ENCODE measurements around the gene CLCN6.

CLCN6 gene

DNA sequence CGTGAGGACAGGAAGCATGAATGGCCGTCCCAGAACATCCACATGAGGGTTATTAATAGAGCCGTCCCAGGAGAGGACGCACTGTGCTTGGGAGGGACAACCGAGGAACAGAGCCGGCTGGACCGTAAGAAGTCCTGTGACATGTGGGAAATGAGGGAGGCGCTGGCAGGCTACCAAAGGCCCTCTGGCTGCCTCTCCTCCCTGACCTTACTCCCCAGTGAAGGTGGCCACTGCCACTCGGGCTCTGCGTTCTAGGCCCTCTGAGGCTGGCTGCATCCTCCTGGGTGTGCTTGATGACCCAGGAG, 68.2 kb downstream of the CLCN6 start:
- H3K36me3 Mint-ChIP-seq: no peaks in the 10 kb centered on the region
- H3K27ac Mint-ChIP-seq: no peak overlapping the region
- ATAC-seq (ENCODE audit: low read depth) (no peak), DNase-seq (ENCODE audit: low spot score in 2 of 2) (no peak)
- no peaks in the 10 kb centered on the region for H3K9me3 Mint-ChIP-seq
- H3K27me3 Mint-ChIP-seq: peaks cover 26% of the 10 kb centered on the region
- no peak overlapping the region for H3K4me3 Mint-ChIP-seq
- no peaks in the 10 kb centered on the region for H3K4me1 Mint-ChIP-seq

DNA sequence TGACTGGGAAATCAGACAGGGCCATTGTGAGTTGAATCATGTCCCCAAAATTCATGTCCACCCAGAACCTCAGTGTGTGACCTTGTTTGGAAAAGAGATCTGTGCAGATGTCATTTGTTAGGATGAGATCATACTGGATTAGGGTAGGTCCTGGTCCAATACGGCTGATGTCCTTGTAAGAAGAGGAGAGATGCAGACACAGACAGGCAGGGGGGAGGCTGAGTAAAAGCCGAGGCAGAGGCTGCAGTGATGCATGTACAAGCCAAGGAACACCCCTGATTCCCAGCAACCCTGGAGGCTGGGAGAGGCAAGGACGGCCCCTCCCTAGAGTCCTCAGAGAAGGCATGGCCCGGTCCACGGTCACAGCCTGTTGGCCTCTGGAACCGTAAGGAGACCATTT, 68.6 kb downstream of the CLCN6 start:
- DNase-seq (ENCODE audit: low spot score in 2 of 2): no peak
- Mint-ChIP-seq H3K4me3 (no peak overlapping the region), H3K9me3 (no peaks in the 10 kb centered on the region), H3K4me1 (no peaks in the 10 kb centered on the region), H3K36me3 (no peaks in the 10 kb centered on the region), H3K27ac (no peak overlapping the region), H3K27me3 (peaks cover 25% of the 10 kb centered on the region)
- no peak for ATAC-seq (ENCODE audit: low read depth)

DNA sequence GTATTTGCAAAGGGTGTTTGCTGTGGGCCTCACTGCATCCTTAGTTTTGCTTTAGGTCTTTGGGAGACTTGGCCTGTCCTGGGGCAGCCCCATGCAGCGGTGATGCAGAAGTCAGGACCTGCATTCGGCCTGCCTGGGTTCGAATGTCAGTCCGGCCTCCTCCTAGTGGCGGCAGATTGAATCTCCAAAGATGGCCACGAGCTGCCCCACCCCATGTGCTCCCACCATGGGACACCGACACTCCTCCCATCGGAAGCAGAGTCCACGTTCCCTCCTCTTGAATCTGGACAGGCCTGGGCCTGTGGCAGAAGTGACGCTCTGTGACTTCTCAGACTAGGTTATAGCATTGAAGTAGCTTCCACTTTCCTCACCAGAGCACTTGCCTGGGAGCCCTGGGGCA, 69.1 kb downstream of the CLCN6 start:
- Mint-ChIP-seq H3K36me3 (no peaks in the 10 kb centered on the region), H3K9me3 (no peaks in the 10 kb centered on the region), H3K4me3 (no peak overlapping the region), H3K4me1 (no peaks in the 10 kb centered on the region), H3K27ac (no peak overlapping the region), H3K27me3 (peaks cover 25% of the 10 kb centered on the region)
- DNase-seq (ENCODE audit: low spot score in 2 of 2) (no peak), ATAC-seq (ENCODE audit: low read depth) (no peak)

DNA sequence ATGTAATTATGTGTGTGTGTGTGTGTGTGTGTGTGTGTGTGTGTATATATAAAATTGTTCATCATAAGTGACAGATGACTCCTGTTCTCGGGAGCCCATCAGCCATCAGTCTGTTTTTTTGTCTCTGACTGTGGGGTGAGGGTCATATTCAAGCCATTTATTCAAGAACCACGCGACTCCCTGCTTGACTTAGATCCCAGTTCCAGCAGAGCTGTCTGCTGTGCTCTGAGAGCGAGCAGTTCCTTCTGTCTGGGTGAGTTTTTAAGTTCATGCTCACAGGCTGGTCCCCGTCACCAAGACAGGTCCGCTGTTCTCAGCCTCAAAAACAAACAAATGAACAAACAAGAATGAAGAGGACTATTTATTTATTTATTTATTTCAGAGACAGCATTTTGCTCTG, 71.1 kb downstream of the CLCN6 start:
- no peaks in the 10 kb centered on the region for H3K36me3 Mint-ChIP-seq
- no peak overlapping the region for H3K4me3 Mint-ChIP-seq
- H3K27me3 Mint-ChIP-seq: peaks cover 25% of the 10 kb centered on the region
- DNase-seq (ENCODE audit: low spot score in 2 of 2) (no peak), ATAC-seq (ENCODE audit: low read depth) (no peak)
- no peaks in the 10 kb centered on the region for H3K4me1 Mint-ChIP-seq
- H3K9me3 Mint-ChIP-seq: no peaks in the 10 kb centered on the region
- H3K27ac Mint-ChIP-seq: no peak overlapping the region

DNA sequence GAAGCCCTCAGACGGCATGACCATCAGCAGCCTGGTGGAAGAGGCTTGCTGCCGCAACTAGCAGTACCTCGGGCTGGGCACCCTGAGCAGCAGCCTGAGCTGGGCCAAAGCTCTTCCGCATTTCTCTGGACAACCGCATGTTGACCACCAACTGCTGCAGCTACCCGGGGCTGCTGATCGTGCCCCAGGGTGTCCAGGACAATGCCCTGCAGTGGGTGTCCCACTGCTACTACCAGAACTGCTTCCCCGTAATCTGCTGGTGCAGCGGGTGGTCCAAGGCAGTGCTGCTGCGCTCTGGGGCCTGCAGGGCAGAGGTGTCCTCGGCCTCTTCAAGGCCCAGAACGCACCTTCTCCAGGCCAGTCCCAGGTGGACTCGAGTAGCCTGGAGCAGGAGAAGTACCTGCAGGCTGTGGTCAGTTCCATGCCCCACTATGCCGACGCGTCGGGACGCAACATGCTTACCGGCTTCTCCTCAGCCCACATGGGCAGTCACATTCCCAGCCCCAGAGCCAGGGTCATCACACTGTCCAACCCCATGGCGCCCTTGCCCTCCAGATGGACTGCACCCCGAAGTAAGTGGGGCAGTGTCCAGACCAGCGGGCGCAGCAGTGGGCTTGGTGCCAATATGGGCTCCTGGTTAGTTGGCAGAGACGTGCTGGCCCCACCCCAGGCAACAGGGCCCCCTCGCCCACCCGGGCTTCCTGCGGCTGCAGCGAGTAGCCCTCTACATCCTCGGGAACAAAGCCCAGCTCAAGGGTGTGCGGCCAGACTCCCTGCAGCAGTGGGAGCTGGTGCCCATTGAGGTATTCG, 72.3 kb downstream of the CLCN6 start:
- peaks cover 28% of the 10 kb centered on the region for H3K27me3 Mint-ChIP-seq
- no peak overlapping the region for H3K27ac Mint-ChIP-seq
- H3K4me1 Mint-ChIP-seq: peaks cover 2% of the 10 kb centered on the region
- ATAC-seq (ENCODE audit: low read depth): no peak
- no peaks in the 10 kb centered on the region for H3K36me3 Mint-ChIP-seq
- H3K9me3 Mint-ChIP-seq: no peaks in the 10 kb centered on the region
- no peak overlapping the region for H3K4me3 Mint-ChIP-seq
- no peak for DNase-seq (ENCODE audit: low spot score in 2 of 2)

DNA sequence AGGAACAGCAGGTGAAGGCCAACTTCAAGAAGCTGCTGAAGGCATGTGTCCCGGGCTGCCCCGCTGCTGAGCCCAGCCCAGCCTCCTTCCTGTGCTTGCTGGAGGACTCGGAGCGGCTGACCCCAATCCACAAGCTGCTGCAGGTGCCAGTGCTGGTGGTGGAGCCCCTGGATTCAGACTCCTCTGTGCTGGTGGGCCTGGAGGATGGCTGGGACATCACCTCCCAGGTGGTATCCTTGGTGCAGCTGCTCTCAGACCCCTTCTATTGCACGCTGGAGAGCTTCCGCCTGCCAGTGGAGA, 72.8 kb downstream of the CLCN6 start:
- Mint-ChIP-seq H3K27me3 (peaks cover 27% of the 10 kb centered on the region), H3K9me3 (no peaks in the 10 kb centered on the region), H3K27ac (no peak overlapping the region), H3K4me1 (peaks cover 2% of the 10 kb centered on the region), H3K4me3 (no peak overlapping the region), H3K36me3 (no peaks in the 10 kb centered on the region)
- ATAC-seq (ENCODE audit: low read depth) (no peak), DNase-seq (ENCODE audit: low spot score in 2 of 2) (no peak)

DNA sequence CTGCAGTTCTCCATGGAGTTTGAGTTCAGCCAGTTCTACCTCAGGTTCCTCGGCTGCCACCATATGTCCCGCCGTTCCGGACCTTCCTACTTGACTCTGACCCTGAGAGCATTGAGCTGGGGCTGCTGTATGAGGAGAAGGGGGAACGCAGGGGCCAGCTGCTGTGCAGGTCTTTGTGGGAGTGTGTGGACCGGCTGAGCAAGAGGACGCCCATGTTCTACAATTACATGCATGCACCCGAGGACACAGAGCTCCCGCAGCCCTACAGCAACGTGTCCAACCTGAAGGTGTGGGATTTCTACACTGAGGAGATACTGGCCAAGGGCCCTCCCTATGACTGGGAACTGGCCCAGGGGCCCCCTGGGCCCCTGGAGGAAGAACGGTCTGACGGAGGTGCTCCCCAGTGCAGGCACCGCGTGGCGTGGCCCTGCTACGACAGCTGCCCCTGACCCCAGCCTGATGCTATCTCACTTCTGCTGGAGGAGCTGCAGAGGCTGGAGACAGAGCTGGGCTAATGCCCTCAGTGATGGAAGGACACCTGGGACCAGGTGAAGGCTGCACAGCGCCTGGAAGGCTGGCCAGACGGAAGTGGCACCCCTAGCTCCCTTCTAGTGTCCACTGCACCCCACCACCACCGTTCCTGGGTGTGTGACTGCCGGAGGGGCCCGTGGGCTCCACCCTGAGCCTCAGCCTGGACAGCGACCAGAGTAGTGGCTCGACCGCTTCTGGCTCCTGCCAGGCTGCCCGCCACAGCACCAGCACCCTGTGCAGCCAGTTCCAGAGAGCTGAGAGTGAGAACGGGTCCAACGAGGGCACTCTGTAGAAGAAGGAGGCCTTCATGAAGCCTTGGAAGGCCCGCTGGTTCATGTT, 73.6 kb downstream of the CLCN6 start:
- peaks cover 24% of the 10 kb centered on the region for H3K27me3 Mint-ChIP-seq
- H3K27ac Mint-ChIP-seq: no peak overlapping the region
- H3K4me1 Mint-ChIP-seq: peaks cover 2% of the 10 kb centered on the region
- ATAC-seq (ENCODE audit: low read depth): no peak
- no peak for DNase-seq (ENCODE audit: low spot score in 2 of 2)
- no peaks in the 10 kb centered on the region for H3K36me3 Mint-ChIP-seq
- no peak overlapping the region for H3K4me3 Mint-ChIP-seq
- H3K9me3 Mint-ChIP-seq: no peaks in the 10 kb centered on the region

DNA sequence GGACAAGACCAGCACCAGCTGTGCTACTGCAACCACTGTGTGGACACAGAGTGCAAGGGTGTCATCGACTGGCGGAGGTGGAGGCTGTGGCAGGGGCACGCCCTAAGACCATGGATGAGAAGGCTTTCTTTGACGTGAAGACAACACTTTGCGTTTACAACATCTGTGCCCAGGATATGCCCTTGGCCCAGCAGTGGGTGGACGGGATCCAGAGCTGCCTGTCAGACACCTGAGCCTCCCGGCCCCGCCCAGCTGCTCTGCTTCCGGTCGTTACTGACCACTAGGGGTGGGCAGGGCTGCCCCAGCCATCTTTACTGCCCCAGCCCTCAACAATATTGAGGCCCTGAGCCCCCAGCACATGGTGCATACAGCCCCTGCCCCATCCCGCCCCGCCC, 74.2 kb downstream of the CLCN6 start:
- Mint-ChIP-seq H3K27me3 (peaks cover 24% of the 10 kb centered on the region), H3K36me3 (no peaks in the 10 kb centered on the region), H3K9me3 (no peaks in the 10 kb centered on the region), H3K27ac (no peak overlapping the region), H3K4me1 (peaks cover 2% of the 10 kb centered on the region), H3K4me3 (no peak overlapping the region)
- ATAC-seq (ENCODE audit: low read depth) (no peak), DNase-seq (ENCODE audit: low spot score in 2 of 2) (no peak)

DNA sequence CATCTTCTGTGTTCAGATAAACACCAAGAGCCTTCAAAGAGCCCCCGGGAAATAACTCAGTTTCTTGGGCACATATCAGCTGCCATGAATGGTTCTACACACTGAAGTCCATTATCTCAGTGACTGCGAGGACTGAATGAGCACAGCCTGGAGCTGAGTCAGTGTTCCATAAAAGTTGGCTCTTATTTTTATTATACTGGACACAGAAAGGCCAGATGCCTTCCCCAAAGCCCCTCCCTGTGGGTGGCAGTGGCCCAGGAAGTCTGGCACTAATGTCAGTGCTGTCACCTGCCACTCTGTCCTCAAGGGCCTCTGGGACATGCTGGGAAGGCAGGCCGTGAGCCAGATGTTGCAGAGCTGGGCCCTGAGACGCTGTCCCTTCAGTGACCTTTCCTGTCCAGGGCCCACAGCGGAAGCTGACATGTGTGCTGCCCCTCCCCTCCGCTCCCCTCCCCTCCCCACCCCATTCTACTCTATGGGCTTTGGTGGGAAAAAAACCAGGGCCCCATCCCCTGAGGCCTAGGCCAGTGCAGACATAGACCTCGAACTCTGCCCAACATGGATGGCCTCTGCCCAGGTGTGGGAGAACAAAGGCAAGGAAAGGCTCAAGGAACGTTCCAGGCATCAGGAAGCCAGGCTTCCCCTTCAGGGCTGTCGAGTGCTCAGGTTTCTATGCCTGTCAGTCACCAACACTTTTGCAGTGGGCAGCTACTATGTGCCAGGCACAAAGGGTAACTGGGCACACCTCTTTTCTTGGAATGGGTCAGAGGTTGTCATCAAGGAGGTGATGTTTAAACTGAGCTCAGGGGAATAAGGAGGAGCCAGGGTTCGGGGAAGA, 75.1 kb downstream of the CLCN6 start:
- Mint-ChIP-seq H3K36me3 (no peaks in the 10 kb centered on the region), H3K9me3 (no peaks in the 10 kb centered on the region), H3K4me1 (peaks cover 2% of the 10 kb centered on the region), H3K27ac (no peak overlapping the region), H3K27me3 (peaks cover 23% of the 10 kb centered on the region), H3K4me3 (no peak overlapping the region)
- ATAC-seq (ENCODE audit: low read depth): no peak
- DNase-seq (ENCODE audit: low spot score in 2 of 2): no peak

DNA sequence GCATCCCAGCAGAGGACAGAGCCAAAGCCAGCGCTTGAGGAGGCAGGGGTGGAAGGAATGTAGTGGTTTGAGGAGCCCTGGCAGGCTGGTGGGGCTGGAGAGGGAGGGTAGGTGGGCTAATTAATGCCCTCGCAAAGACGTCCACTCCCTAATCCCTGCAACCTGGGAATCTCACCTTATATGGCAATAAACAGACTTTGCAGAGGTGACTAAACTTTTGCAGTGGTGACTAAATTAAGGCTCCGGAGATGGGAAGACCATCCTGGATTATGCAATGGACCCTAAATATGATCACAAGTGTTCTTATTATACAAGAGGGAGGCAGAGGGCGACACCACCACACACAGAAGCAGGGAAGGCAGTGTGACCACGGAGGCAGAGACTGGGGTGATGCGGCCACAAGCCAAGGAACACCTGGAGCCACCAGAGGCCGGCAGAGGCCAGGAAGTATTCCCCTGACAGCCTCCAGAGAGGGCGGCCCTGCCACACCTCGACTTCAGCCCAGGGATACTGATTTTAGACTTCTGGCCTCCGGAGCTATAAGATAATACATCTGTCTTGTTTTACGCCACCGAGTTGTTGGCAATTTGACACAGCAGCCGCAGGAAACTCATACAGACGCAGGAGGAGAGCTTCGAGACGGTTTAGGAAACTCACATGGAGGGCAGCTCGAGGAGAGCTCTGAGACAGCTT, 75.9 kb downstream of the CLCN6 start:
- Mint-ChIP-seq H3K27me3 (peaks cover 18% of the 10 kb centered on the region), H3K4me3 (no peak overlapping the region), H3K36me3 (no peaks in the 10 kb centered on the region), H3K4me1 (peaks cover 2% of the 10 kb centered on the region), H3K9me3 (no peaks in the 10 kb centered on the region), H3K27ac (no peak overlapping the region)
- ATAC-seq (ENCODE audit: low read depth): no peak
- DNase-seq (ENCODE audit: low spot score in 2 of 2): no peak

DNA sequence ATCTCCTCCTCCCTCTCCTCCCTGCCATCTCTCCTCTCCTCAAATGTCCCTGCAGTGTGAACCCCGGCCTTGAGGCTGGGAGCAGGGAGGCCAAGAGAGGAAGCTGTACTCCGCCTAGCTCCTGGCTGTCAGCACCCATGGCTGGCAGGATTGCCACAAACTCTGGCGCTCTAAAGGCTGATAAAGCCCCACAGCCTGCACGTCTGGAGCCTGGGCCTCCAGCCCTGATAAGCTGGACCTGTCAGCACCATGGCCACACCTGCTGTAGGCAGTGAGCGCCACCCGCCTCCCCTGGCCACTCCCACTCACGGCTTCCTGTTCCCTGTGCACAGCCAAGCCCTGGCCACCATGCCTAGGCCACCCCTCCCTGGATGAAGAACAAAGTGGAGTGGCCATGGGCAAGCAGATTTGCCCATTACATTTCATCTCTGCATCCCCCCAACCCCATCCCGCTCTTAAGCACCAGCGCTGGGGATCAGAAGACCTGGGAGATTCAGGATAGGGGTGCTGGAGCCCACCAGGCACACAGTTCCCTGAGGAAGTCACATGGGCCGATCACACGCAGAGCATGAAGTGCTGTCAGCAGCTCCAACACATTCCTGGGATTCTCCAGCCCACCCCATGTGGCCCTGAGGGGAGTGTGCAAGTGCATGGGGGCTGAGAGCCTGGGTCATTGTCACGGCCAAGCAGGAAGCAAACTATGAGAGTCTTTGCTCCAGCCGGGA, 77.0 kb downstream of the CLCN6 start:
- H3K4me3 Mint-ChIP-seq: no peak overlapping the region

DNA sequence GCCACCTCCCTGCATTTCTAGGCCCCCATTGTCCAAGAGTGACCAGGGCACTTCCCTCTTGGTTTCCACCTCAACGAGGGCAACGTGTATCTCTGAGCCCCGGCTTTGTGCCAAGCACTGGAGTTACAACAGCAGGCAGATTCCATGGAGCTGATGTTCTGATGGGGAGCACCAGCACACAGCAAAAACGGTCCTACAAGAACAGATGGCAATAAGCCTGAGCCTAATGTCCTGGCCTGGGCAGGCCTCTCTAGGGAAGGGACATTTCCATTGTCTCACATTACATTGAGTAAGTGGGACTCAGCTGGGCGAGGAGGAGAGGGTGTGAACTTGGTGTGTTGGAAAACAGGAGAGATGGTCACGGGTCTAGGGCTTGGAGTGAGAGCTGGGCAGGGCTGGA, 79.9 kb downstream of the CLCN6 start:
- Mint-ChIP-seq H3K4me3 (no peak overlapping the region), H3K4me1 (peaks cover 2% of the 10 kb centered on the region), H3K9me3 (no peaks in the 10 kb centered on the region), H3K36me3 (no peaks in the 10 kb centered on the region), H3K27me3 (peaks cover 13% of the 10 kb centered on the region), H3K27ac (no peak overlapping the region)
- ATAC-seq (ENCODE audit: low read depth) (no peak), DNase-seq (ENCODE audit: low spot score in 2 of 2) (no peak)

More for the DNA sequence above, 77.0 kb downstream of the CLCN6 start:
- ATAC-seq (ENCODE audit: low read depth) (no peak), DNase-seq (ENCODE audit: low spot score in 2 of 2) (no peak)
- Mint-ChIP-seq H3K9me3 (no peaks in the 10 kb centered on the region), H3K36me3 (no peaks in the 10 kb centered on the region), H3K27me3 (peaks cover 17% of the 10 kb centered on the region), H3K4me1 (peaks cover 2% of the 10 kb centered on the region), H3K27ac (no peak overlapping the region)

DNA sequence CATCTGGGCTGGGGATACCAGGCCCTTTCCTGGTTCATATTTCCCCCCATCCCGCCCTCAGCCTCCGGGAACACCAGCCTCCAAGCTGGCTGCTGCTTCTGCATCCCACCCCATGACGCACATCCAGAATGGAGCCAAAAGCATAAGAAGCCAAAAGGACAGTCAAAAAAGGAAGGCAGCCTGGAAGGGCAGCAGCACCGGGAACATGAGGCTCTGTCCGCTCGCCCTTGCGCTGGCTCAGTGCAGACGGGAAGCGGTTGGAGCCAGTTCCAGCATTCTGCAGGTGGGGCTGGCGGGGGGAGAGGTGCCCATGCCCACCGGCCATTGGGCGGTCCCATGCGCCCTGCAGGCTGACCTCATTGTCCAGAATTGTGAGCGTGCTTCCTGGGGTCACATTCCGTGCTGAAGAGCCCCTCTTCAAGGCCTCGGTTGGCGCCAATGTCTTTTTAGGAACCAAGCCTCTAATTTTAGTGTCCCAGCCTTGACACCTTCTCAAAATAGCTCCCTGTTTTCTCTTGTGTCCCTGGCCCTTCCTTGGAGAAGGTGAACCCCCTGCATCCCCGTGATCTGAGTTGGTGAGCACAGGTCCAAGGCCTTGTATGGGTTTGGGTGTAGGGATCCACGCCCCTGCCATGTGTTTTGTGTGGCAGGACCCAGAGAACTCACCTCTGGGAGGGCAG, 81.1 kb downstream of the CLCN6 start:
- ATAC-seq (ENCODE audit: low read depth) (no peak), DNase-seq (ENCODE audit: low spot score in 2 of 2) (no peak)
- Mint-ChIP-seq H3K9me3 (no peaks in the 10 kb centered on the region), H3K27ac (no peak overlapping the region), H3K4me1 (peaks cover 2% of the 10 kb centered on the region), H3K4me3 (no peak overlapping the region), H3K36me3 (no peaks in the 10 kb centered on the region), H3K27me3 (peaks cover 6% of the 10 kb centered on the region)

Measured in memory B cell (primary cell).